ENCODE measurements around the gene POPDC2.

Gene POPDC2

GRCh38 chr3:119669906-119670570 is 9.6 kb upstream of the POPDC2 start:
- no peak for DNase-seq

GRCh38 chr3:119665954-119666559 is 5.7 kb upstream of the POPDC2 start:
- no peak for DNase-seq

GRCh38 chr3:119664850-119665379 is 4.5 kb upstream of the POPDC2 start:
- DNase-seq, result no peak

GRCh38 chr3:119664370-119664769 is 4.0 kb upstream of the POPDC2 start:
- no peak for DNase-seq

- no peak for DNase-seq
These were observed 3.5 kb upstream of the POPDC2 start for GRCh38 chr3:119663885-119664284.

GRCh38 chr3:119662604-119663373 is 2.4 kb upstream of the POPDC2 start:
- DNase-seq, result no peak

- no peak for DNase-seq
These were observed 640 bp downstream of the POPDC2 start for GRCh38 chr3:119659606-119660291.

- DNase-seq, result no peak
These were observed 1.4 kb downstream of the POPDC2 start for GRCh38 chr3:119658994-119659393.

- no peak for DNase-seq
These were observed 2.3 kb downstream of the POPDC2 start for GRCh38 chr3:119657887-119658702.

GRCh38 chr3:119653876-119654275 is 6.5 kb downstream of the POPDC2 start:
- DNase-seq, result no peak

- no peak for DNase-seq
These were observed 7.9 kb downstream of the POPDC2 start for GRCh38 chr3:119652306-119653033.

GRCh38 chr3:119649761-119650160 is 10.6 kb downstream of the POPDC2 start:
- DNase-seq, result no peak

- DNase-seq, result no peak
These were observed 12.4 kb downstream of the POPDC2 start for GRCh38 chr3:119647843-119648575.

- DNase-seq, result no peak
These were observed 13.2 kb downstream of the POPDC2 start for GRCh38 chr3:119647171-119647570.

- DNase-seq, result no peak
These were observed 14.6 kb downstream of the POPDC2 start for GRCh38 chr3:119645813-119646212.

GRCh38 chr3:119644481-119644880 is 15.9 kb downstream of the POPDC2 start:
- no peak for DNase-seq

GRCh38 chr3:119643528-119643927 is 16.9 kb downstream of the POPDC2 start:
- no peak for DNase-seq

- no peak for DNase-seq
These were observed 17.5 kb downstream of the POPDC2 start for GRCh38 chr3:119642746-119643473.

GRCh38 chr3:119641416-119641815 is 19.0 kb downstream of the POPDC2 start:
- DNase-seq, result no peak

All from COR-L47 (cell line).